GM13976 (cell line): ENCODE measurements around the gene PALM.

Experiments
- DNase-seq: peaks from one replicate; pipeline ENCODE4 v3.0.0; 2012; ENCODE audit warnings: low spot score
- CTCF ChIP-seq: IDR thresholded peaks from 2 replicates; pipeline ENCODE4 v1.5.1; 2012; ENCODE audit warnings: borderline replicate concordance, mild to moderate bottlenecking; ENCODE audit not compliant: insufficient read depth; ENCODE audit errors: extremely low read depth, missing control alignments, control extremely low read depth
- in situ Hi-C: fragments of 300-500 bp; cut with MboI; formaldehyde crosslinking; loops from one replicate; pipeline ENCODE4 v1.12.0; 2022; ENCODE audit warnings: low sequenced_read_pairs, mixed read lengths, inconsistent platforms; ENCODE audit not compliant: unreplicated experiment

PALM gene

DNA sequence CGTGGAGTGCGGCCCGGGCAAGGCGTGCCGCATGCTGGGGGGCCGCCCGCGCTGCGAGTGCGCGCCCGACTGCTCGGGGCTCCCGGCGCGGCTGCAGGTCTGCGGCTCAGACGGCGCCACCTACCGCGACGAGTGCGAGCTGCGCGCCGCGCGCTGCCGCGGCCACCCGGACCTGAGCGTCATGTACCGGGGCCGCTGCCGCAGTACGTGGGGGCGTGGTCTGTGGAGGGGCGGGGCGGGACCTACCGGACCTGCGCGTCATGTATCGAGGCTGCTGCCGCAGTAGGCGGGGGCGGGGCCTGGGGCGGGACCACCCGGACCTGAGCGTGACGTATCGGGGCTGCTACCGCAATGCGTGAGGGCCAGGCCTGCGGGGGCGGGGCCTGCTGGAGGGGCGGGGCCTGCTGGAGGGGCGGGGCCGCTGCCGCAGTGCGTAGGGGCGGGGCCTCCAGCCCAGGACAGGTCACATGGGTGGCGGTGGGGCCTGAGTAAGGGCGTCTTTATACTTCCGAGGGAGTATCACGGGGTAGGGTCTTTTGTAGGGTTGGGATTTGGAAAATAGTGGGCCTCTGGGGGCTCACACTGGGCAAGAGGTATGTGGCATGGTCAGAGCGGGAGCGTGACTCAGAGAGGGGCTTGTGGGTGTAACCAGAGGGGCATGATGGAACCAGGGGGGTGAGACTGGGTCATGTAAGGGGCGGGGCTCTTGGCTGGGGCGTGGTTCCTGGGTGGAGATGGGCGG lies 28.3 kb upstream of the PALM start:
- DNase-seq: peak; percentile 100
- in situ Hi-C loops: no loop called here
- TF ChIP-seq CTCF: peak; percentile 74

DNA sequence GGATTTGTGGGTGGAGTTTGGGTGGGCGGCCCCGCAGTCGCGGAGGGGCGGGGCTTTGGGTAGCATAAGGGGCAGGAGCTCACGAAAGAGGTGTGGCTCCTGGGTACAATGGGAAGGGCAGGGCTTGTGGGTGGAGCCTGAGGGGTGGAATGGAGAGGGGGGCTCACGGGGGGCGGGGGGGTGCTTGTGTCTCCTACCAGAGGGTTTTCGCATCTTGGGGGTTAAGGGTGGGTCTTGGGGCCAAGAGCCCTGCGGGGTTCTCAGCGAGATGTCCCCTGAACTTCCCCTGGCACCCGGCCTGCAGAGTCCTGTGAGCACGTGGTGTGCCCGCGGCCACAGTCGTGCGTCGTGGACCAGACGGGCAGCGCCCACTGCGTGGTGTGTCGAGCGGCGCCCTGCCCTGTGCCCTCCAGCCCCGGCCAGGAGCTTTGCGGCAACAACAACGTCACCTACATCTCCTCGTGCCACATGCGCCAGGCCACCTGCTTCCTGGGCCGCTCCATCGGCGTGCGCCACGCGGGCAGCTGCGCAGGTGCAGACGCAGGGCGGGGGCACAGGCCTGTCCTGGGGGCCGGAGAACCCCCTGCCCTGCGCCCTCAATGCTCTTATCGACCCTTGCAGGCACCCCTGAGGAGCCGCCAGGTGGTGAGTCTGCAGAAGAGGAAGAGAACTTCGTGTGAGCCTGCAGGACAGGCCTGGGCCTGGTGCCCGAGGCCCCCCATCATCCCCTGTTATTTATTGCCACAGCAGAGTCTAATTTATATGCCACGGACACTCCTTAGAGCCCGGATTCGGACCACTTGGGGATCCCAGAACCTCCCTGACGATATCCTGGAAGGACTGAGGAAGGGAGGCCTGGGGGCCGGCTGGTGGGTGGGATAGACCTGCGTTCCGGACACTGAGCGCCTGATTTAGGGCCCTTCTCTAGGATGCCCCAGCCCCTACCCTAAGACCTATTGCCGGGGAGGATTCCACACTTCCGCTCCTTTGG lies 27.4 kb upstream of the PALM start:
- TF ChIP-seq CTCF: no peak
- in situ Hi-C loops: no loop called here
- peak; percentile 97 for DNase-seq

- in situ Hi-C loops: no loop called here
- no peak for TF ChIP-seq CTCF
- DNase-seq: no peak
Observed at GRCh38 chr19:682678-683320, 25.9 kb upstream of the PALM start.

DNA sequence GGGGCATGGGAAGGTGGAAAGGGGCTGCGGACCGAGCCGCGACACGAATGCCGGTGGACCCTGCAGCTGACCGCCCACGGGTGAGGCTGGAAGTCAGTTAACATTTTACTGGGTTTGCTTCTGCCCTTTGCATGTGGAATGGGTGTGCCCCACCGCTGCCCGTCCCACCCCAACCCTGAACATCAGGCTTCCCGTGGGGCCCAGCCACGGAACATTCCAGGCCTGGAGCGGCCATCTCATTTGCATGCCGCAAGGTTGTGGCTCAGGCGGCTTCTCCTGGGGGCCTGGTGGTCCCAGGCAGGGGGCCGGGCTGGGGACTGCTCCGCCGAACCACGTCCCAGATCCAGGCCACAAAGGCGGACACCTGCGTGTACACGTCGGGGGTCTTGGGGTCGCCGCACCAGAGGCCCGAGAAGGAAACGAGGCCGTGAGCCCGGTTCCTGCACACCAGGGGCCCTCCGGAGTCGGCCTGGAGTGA lies 23.2 kb upstream of the PALM start:
- no peak for TF ChIP-seq CTCF
- in situ Hi-C loops: no loop called here
- DNase-seq: no peak

GRCh38 chr19:686589-687297 lies 22.0 kb upstream of the PALM start:
- DNase-seq: no peak
- in situ Hi-C loops: no loop called here
- no peak for TF ChIP-seq CTCF

DNA sequence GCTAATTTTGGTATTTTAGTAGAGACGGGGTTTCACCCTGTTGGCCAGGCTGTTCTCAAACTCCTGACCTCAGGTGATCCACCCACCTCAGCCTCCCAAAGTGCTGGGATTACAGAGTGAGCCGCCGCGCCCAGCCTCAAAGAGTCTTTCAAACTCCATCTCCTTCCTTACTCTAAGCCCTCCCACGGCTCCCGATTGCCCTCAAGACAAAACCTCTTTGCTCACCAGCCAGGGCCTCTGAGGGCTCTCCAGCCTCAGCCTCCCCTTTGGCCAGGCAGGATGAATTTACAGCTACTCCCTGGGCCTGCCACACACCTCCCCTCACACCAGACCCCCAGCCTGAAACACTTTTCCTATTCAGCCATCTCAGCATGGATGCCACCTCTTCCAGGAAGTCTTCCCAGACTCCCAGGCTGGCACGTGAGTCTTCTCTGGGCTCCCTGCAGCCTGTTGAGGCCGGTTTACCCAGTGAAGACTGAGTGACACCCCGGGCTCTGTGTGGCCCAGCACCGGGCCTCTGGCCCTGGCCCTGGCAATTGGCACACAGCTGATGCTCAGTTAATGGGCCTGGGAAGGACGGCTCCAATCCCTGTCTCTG lies 21.1 kb upstream of the PALM start:
- no peak for TF ChIP-seq CTCF
- in situ Hi-C loops: no loop called here
- no peak for DNase-seq
